H1 (cell line): ENCODE measurements around the gene LCE6A. TPM values are rescaled to one million over a fixed set of nuclear protein-coding genes. Genes with fewer than 3 reads are reported as not detected.

Experiments used
- CTCF ChIA-PET: fragments of 300-600 bp; sonication (Branson Sonifier 250); formaldehyde crosslinking; loops from one replicate; lab custom pipeline; 2021; ENCODE audit not compliant: partially characterized antibody; lab: Charles Lee
- POLR2A ChIA-PET: fragments of 300-600 bp; sonication (Branson Sonifier 250); formaldehyde crosslinking; loops from one replicate; lab custom pipeline; 2021; ENCODE audit warnings: inconsistent platforms; ENCODE audit not compliant: partially characterized antibody; lab: Charles Lee
- DNase-seq, 2 experiments: peaks; one replicate each; pipeline versions ENCODE4 v3.0.0 to v3.0.0-alpha.2; 2010 to 2022; ENCODE audit warnings: low spot score in 2 of 2, low read depth in 1 of 2, mixed read lengths in 1 of 2
- FAIRE-seq: peaks from 2 replicates; lab custom pipeline; 2011; peaks lifted over from hg19 to GRCh38; lab: Jason Lieb, UNC
- H2AFZ ChIP-seq: 2 replicates; pipeline ENCODE4 v1.8.1; 2012; ENCODE audit warnings: low read length, inconsistent platforms
- H2AK5ac ChIP-seq: 2 replicates; pipeline ENCODE4 v1.6.1; 2013; ENCODE audit warnings: low read depth, low read length
- H2BK120ac ChIP-seq: replicated peaks from 2 replicates; pipeline ENCODE3; 2013; ENCODE audit warnings: low read depth, low read length, inconsistent platforms
- H2BK12ac ChIP-seq: 2 replicates; pipeline ENCODE4 v1.6.1; 2013; ENCODE audit warnings: low read depth, low read length
- H2BK15ac ChIP-seq: 2 replicates; pipeline ENCODE4 v1.6.1; 2013; ENCODE audit warnings: low read length
- H2BK20ac ChIP-seq: 2 replicates; pipeline ENCODE4 v1.6.1; 2013; ENCODE audit warnings: low read length
- H2BK5ac ChIP-seq: 2 replicates; pipeline ENCODE4 v1.6.1; 2013; ENCODE audit warnings: low read depth, low read length
- H3K14ac ChIP-seq: 2 replicates; pipeline ENCODE4 v1.6.1; 2013; ENCODE audit warnings: inconsistent platforms; ENCODE audit not compliant: insufficient read length
- H3K18ac ChIP-seq: 2 replicates; pipeline ENCODE4 v1.6.1; 2013; ENCODE audit warnings: low read length; ENCODE audit errors: extremely low read depth
- H3K23ac ChIP-seq: 2 replicates; pipeline ENCODE4 v1.6.1; 2013; ENCODE audit warnings: inconsistent platforms; ENCODE audit not compliant: insufficient read length
- H3K23me2 ChIP-seq: 2 replicates; pipeline ENCODE4 v1.6.1; 2013; ENCODE audit warnings: low read depth, low read length
- H3K27ac ChIP-seq: 2 replicates; pipeline ENCODE4 v1.6.1; 2011; ENCODE audit warnings: low read depth, low read length, inconsistent platforms
- H3K27me3 ChIP-seq, 4 experiments: replicated peaks in 1 of 4; 1 replicate in 1 of 4; 2 replicates in 3 of 4; pipeline versions ENCODE4 v1.6.1 to v1.8.1; 2011 to 2013; ENCODE audit warnings: low read length in 3 of 4, mild to moderate bottlenecking in 3 of 4, inconsistent platforms in 2 of 4, mixed read lengths in 2 of 4, moderate library complexity in 1 of 4; ENCODE audit not compliant: control insufficient read depth in 3 of 4, insufficient read depth in 3 of 4; ENCODE audit errors: extremely low read depth in 1 of 4
- H3K36me3 ChIP-seq, 4 experiments: 2 replicates each; pipeline versions ENCODE4 v1.6.1 to v1.8.1; 2011 to 2013; ENCODE audit warnings: mild to moderate bottlenecking in 4 of 4, low read length in 3 of 4, moderate library complexity in 2 of 4, control low read depth in 1 of 4, inconsistent platforms in 1 of 4; ENCODE audit not compliant: insufficient read depth in 4 of 4, control insufficient read depth in 2 of 4
- H3K4ac ChIP-seq: replicated peaks from 2 replicates; pipeline ENCODE3; 2013; ENCODE audit warnings: low read length, low read depth, mixed read lengths, inconsistent platforms; ENCODE audit not compliant: insufficient read length
- H3K4me1 ChIP-seq, 4 experiments: replicated peaks in 1 of 4; 1 replicate in 1 of 4; 2 replicates in 3 of 4; pipeline versions ENCODE4 v1.6.1 to v1.8.1; 2011 to 2013; ENCODE audit warnings: low read length in 3 of 4, inconsistent platforms in 2 of 4, mixed read lengths in 1 of 4; ENCODE audit not compliant: insufficient read depth in 4 of 4, control insufficient read depth in 3 of 4
- H3K4me2 ChIP-seq, 2 experiments: 2 replicates each; pipeline versions ENCODE4 v1.6.1 to v1.8.1; 2011 to 2013; ENCODE audit warnings: low read depth in 2 of 2, low read length in 2 of 2, control low read depth in 1 of 2, inconsistent platforms in 1 of 2, mild to moderate bottlenecking in 1 of 2; ENCODE audit not compliant: insufficient read depth in 1 of 2
- H3K4me3 ChIP-seq, 4 experiments: fragments of 200-600, 300-600 bp in 1 of 4; sonication (generic), shearing (Covaris generic), sonication (Bioruptor Twin) in 1 of 4; 2 replicates each; pipeline versions ENCODE4 v1.5.1 to v1.8.1; 2011 to 2016; ENCODE audit warnings: low read length in 4 of 4, low read depth in 3 of 4, control low read depth in 2 of 4, inconsistent platforms in 2 of 4, mild to moderate bottlenecking in 2 of 4, mixed read lengths in 1 of 4, moderate library complexity in 1 of 4; ENCODE audit not compliant: insufficient read depth in 2 of 4; ENCODE audit errors: extremely low read depth in 1 of 4
- H3K56ac ChIP-seq: replicated peaks from 2 replicates; pipeline ENCODE3; 2013; ENCODE audit warnings: low read depth, mild to moderate bottlenecking, mixed read lengths, low read length, inconsistent platforms; ENCODE audit not compliant: insufficient read length
- H3K79me1 ChIP-seq: 2 replicates; pipeline ENCODE4 v1.6.1; 2013; ENCODE audit warnings: low read depth, low read length, control low read depth
- H3K79me2 ChIP-seq, 2 experiments: 2 replicates each; pipeline versions ENCODE4 v1.6.1 to v1.8.1; 2012 to 2013; ENCODE audit warnings: low read length in 2 of 2, mild to moderate bottlenecking in 2 of 2, inconsistent platforms in 1 of 2; ENCODE audit not compliant: insufficient read depth in 2 of 2, control insufficient read depth in 1 of 2
- H3K9ac ChIP-seq, 4 experiments: replicated peaks in 1 of 4; 1 replicate in 1 of 4; 2 replicates in 3 of 4; pipeline versions ENCODE4 v1.6.1 to v1.8.1; 2011 to 2013; ENCODE audit warnings: low read depth in 3 of 4, low read length in 3 of 4, control low read depth in 2 of 4, mild to moderate bottlenecking in 2 of 4, moderate library complexity in 2 of 4, inconsistent platforms in 1 of 4; ENCODE audit errors: extremely low read depth in 1 of 4
- H3K9me3 ChIP-seq, 2 experiments: 2 replicates each; pipeline versions ENCODE4 v1.6.1 to v1.8.1; 2012 to 2013; ENCODE audit warnings: mild to moderate bottlenecking in 2 of 2, moderate library complexity in 2 of 2, control low read depth in 1 of 2, inconsistent platforms in 1 of 2, low read depth in 1 of 2, low read length in 1 of 2, mixed read lengths in 1 of 2; ENCODE audit not compliant: insufficient read depth in 2 of 2
- H4K20me1 ChIP-seq, 2 experiments: replicated peaks in 1 of 2; 2 replicates each; pipeline versions ENCODE3 to v1.8.1; 2011 to 2013; ENCODE audit warnings: inconsistent platforms in 2 of 2, low read length in 2 of 2, mild to moderate bottlenecking in 1 of 2; ENCODE audit not compliant: insufficient read depth in 2 of 2, control insufficient read depth in 1 of 2
- H4K5ac ChIP-seq: 2 replicates; pipeline ENCODE4 v1.6.1; 2013; ENCODE audit warnings: low read length, low read depth, mixed read lengths, inconsistent platforms; ENCODE audit not compliant: insufficient read length
- H4K8ac ChIP-seq: 2 replicates; pipeline ENCODE4 v1.8.0; 2013; ENCODE audit warnings: mild to moderate bottlenecking, moderate library complexity, low read length, inconsistent platforms; ENCODE audit not compliant: insufficient read depth; ENCODE audit errors: extremely low read depth
- H4K91ac ChIP-seq: replicated peaks from 2 replicates; pipeline ENCODE3; 2013; ENCODE audit warnings: low read length, mixed read lengths, inconsistent platforms; ENCODE audit not compliant: insufficient read length
- JUN ChIP-seq: IDR thresholded peaks from 2 replicates; pipeline ENCODE4 v1.6.1; 2011; ENCODE audit warnings: low read depth, mild to moderate bottlenecking, improper control_type of control experiment, low read length
- POLR2AphosphoS5 ChIP-seq: IDR thresholded peaks from 2 replicates; pipeline ENCODE4 v1.6.1; 2011; ENCODE audit warnings: low read depth, low read length
- RAD21 ChIP-seq, 2 experiments: IDR thresholded peaks in 1 of 2; conservative IDR thresholded peaks in 1 of 2; 2 replicates each; pipeline ENCODE4 v1.6.1; 2011; ENCODE audit warnings: low read depth in 2 of 2, low read length in 2 of 2, improper control_type of control experiment in 1 of 2, inconsistent platforms in 1 of 2, mild to moderate bottlenecking in 1 of 2, moderate library complexity in 1 of 2
- RBBP5 ChIP-seq: IDR thresholded peaks from 2 replicates; pipeline ENCODE4 v1.7.1; 2012; ENCODE audit warnings: low read depth, mild to moderate bottlenecking, inconsistent platforms, low read length, moderate library complexity, borderline replicate concordance
- RXRA ChIP-seq: IDR thresholded peaks from 2 replicates; pipeline ENCODE4 v1.6.1; 2011; ENCODE audit warnings: low read depth, mild to moderate bottlenecking, low read length, moderate library complexity; ENCODE audit not compliant: insufficient read depth
- SRF ChIP-seq: IDR thresholded peaks from 2 replicates; pipeline ENCODE4 v1.6.1; 2011; ENCODE audit warnings: mild to moderate bottlenecking, low read depth, low read length, moderate library complexity
- TBP ChIP-seq: IDR thresholded peaks from 2 replicates; pipeline ENCODE4 v1.6.1; 2011; ENCODE audit warnings: low read depth, low read length, improper control_type of control experiment
- TEAD4 ChIP-seq: IDR thresholded peaks from 2 replicates; pipeline ENCODE4 v1.6.1; 2012; ENCODE audit warnings: low read depth, low read length, inconsistent platforms, mixed read lengths
- WGBS, 2 experiments: shearing (Covaris generic) in 1 of 2; methylation state at CpG; one replicate each; pipeline versions ENCODE4 v1.1.6 to v1.1.7; 2013 to 2015; ENCODE audit warnings: low lambda C conversion rate in 2 of 2, mixed read lengths in 2 of 2, inconsistent platforms in 1 of 2, low coverage in 1 of 2, missing lambda C conversion rate in 1 of 2; ENCODE audit not compliant: insufficient replicate concordance in 2 of 2, insufficient coverage in 1 of 2, insufficient read length in 1 of 2; ENCODE audit errors: extremely low coverage in 1 of 2, missing lambda C conversion rate in 1 of 2; 5-methylcytosine and 5-hydroxymethylcytosine counted together
- polyA plus RNA-seq, 7 experiments: library from polyadenylated mRNA; depleted of rRNA in 3 of 7; stranded (reverse) in 5 of 7; unstranded in 2 of 7; fragments of >200 nt in 5 of 7; fragments of 200-250 nt in 2 of 7; gene quantifications; 1 replicate in 5 of 7; 2 replicates in 1 of 7; 4 replicates in 1 of 7; pipeline versions ENCODE4 v1.2.1 to v1.2.3, GENCODE V29; 2011 to 2013; ENCODE audit warnings: missing spikeins in 2 of 7, mixed read lengths in 2 of 7
- total RNA-seq: library from RNA; stranded (reverse); fragmentation: NEBNext Ultra II Directional; extraction: Animal tissue kit (Norgen Biotek cat#: 25700); gene quantifications from 2 replicates; pipeline ENCODE4 v1.2.1, GENCODE V29; 2021
- TF ChIP-seq, protein P1 (sequence below), 3 experiments: IDR thresholded peaks; 1 replicate in 2 of 3; 2 replicates in 1 of 3; pipeline versions ENCODE4 v1.5.1 to v1.6.1; 2011; ENCODE audit warnings: low read length in 3 of 3, mild to moderate bottlenecking in 3 of 3, inconsistent platforms in 2 of 3, low read depth in 1 of 3, moderate library complexity in 1 of 3; ENCODE audit not compliant: insufficient read depth in 1 of 3; ENCODE audit errors: control extremely low read depth in 1 of 3
- TF ChIP-seq, protein P2 (sequence below): IDR thresholded peaks from 2 replicates; pipeline ENCODE4 v1.6.1; 2011; ENCODE audit warnings: low read depth, mild to moderate bottlenecking, low read length; ENCODE audit not compliant: insufficient read depth

LCE6A gene
- total and polyA plus RNA-seq, 2 of the 8 experiments (the other 6 are each of a cell fraction or from before 2014, with no cell fraction given): not detected

DNA sequence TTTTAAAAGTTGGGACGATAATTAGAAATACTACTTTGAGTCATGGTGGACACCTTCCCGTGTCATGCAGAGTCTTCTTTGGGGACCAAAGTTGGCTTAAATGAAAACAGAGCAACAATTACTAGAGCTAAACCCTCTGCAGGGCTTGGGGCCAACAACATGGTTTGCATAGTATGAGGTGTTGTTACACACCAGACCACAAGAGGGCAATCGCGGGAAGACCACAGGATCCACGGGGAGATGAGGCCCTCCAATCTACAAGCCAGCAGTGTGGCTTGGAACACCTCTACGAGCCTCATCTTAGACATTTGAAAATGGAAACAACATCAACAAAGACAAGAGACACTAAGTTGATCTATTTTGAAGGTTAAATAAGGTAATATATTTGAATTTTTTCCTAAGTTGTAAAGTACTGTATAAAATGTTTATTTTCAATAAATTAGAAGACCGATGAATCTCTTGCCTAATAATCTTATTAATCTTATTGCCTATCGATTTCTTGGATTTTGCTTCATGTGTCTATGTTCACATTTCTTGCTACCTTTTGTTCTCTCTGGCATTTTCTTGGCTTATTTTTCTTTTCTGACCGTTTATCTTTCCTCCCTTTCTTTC lies 27.3 kb downstream of the LCE6A start:
- H2AK5ac ChIP-seq: no peak overlapping the region
- no peak overlapping the region for H3K4me2 ChIP-seq
- H3K9me3 ChIP-seq: peaks cover 7 to 11% of the 10 kb centered on the region in 2 experiments; a peak in 3 of 4 replicates
- H4K91ac ChIP-seq: no peak overlapping the region
- H4K5ac ChIP-seq: no peak overlapping the region
- H3K79me2 ChIP-seq: no peaks in the 10 kb centered on the region
- H3K27ac ChIP-seq: no peak overlapping the region
- H2BK120ac ChIP-seq: no peak overlapping the region
- H3K36me3 ChIP-seq: no peaks in the 10 kb centered on the region
- 45% methylated on average over 9 of the region's 9 CpGs; no CpG with 5 or more reads in 1 of the 2 experiments for WGBS, 2 experiments
- no peak overlapping the region for H3K23ac ChIP-seq
- H2BK12ac ChIP-seq: no peak overlapping the region
- H2BK20ac ChIP-seq: no peak overlapping the region
- no peak overlapping the region for H4K8ac ChIP-seq
- H3K18ac ChIP-seq: no peak overlapping the region
- no peaks in the 10 kb centered on the region for H4K20me1 ChIP-seq
- CTCF ChIA-PET: interaction anchor here (0.6 to 9.0 kb wide), 44 partner anchors 9 to 411 kb away, joined by 3 to 200 read pairs (median 4); partner anchors contain the start of genes LCE6A, LORICRIN, PRR9 and SMCP
- H2BK5ac ChIP-seq: no peak overlapping the region
- no peak overlapping the region for H3K14ac ChIP-seq
- DNase-seq (peak in 1 of 2 experiments; percentile 80), FAIRE-seq (peak; percentile 91)
- H2AFZ ChIP-seq: no peak overlapping the region
- POLR2A ChIA-PET: no interaction called here
- H2BK15ac ChIP-seq: no peak overlapping the region
- no peak overlapping the region for H3K56ac ChIP-seq
- no peak overlapping the region for H3K9ac ChIP-seq
- H3K27me3 ChIP-seq: no peaks in the 10 kb centered on the region
- no peaks in the 10 kb centered on the region for H3K23me2 ChIP-seq
- H3K79me1 ChIP-seq: no peaks in the 10 kb centered on the region
- H3K4ac ChIP-seq: no peak overlapping the region
- no peaks in the 10 kb centered on the region; a peak in 1 of 7 replicates for H3K4me1 ChIP-seq
- no peak overlapping the region for H3K4me3 ChIP-seq
- TF ChIP-seq JUN: no peak
- TF ChIP-seq POLR2AphosphoS5: no peak
- TF ChIP-seq, protein P1, sequence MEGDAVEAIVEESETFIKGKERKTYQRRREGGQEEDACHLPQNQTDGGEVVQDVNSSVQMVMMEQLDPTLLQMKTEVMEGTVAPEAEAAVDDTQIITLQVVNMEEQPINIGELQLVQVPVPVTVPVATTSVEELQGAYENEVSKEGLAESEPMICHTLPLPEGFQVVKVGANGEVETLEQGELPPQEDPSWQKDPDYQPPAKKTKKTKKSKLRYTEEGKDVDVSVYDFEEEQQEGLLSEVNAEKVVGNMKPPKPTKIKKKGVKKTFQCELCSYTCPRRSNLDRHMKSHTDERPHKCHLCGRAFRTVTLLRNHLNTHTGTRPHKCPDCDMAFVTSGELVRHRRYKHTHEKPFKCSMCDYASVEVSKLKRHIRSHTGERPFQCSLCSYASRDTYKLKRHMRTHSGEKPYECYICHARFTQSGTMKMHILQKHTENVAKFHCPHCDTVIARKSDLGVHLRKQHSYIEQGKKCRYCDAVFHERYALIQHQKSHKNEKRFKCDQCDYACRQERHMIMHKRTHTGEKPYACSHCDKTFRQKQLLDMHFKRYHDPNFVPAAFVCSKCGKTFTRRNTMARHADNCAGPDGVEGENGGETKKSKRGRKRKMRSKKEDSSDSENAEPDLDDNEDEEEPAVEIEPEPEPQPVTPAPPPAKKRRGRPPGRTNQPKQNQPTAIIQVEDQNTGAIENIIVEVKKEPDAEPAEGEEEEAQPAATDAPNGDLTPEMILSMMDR (IDR thresholded peaks at IDR 0.05; ENCODE audit: control extremely low read depth in 1 of 3, insufficient read depth in 1 of 3, low read depth in 1 of 3, low read length in 3 of 3): peak; percentile 78 to 86 (median 81)
- peak; percentile 71 to 74 for TF ChIP-seq RAD21 (IDR thresholded peaks at IDR 0.05 in 1 of 2, conservative IDR thresholded peaks at IDR 0.05 in 1 of 2; ENCODE audit: low read depth in 2 of 2, low read length in 2 of 2)
- TF ChIP-seq RXRA: no peak
- TF ChIP-seq, protein P2, sequence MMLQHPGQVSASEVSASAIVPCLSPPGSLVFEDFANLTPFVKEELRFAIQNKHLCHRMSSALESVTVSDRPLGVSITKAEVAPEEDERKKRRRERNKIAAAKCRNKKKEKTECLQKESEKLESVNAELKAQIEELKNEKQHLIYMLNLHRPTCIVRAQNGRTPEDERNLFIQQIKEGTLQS: no peak
- no peak for TF ChIP-seq TEAD4
- no peak for TF ChIP-seq SRF
- no peak for TF ChIP-seq TBP
- TF ChIP-seq RBBP5: no peak
